GM21717 (cell line): Measurements from ENCODE around the gene FKBP2.
"Not testable (repeated sequence)": the region's sequence is repeated elsewhere in the genome, so short reads cannot be mapped to it uniquely, and the experiment has no call there.

Source experiments
- ATAC-seq: cut with Tn5 transposase; IDR thresholded peaks from one replicate; pipeline ENCODE4 v1.9.1; 2021; ENCODE audit warnings: mild to moderate bottlenecking, moderate library complexity; ENCODE audit not compliant: unreplicated experiment

Gene FKBP2

DNA sequence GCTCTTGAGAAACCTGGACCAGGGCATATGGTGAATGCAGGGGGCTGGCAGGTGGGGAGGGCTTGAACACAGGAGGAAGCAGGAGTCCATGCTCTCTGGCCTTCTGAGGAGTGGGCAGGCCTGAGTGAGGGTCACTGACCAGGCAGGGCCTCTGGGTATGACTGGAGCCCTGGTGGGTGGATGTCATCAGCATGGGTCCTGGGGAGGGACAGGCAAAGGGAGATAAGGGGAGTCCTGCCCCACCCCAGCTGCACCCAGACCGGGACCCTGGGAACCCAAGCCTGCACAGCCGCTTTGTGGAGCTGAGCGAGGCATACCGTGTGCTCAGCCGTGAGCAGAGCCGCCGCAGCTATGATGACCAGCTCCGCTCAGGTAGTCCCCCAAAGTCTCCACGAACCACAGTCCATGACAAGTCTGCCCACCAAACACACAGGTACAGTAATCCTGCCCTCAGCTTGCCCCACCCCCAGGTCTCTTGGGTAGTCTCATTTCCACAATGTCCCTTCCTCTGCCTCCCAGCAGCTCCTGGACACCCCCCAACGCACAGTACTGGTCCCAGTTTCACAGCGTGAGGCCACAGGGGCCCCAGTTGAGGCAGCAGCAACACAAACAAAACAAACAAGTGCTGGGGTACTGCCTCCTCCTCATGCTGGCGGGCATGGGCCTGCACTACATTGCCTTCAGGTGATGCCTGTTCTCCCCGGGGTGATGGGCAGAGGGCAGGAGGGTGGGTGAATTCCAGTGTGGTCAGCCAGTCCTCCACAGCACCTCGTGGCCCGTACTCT is 8.5 kb upstream of the FKBP2 start:
- no peak for ATAC-seq

DNA sequence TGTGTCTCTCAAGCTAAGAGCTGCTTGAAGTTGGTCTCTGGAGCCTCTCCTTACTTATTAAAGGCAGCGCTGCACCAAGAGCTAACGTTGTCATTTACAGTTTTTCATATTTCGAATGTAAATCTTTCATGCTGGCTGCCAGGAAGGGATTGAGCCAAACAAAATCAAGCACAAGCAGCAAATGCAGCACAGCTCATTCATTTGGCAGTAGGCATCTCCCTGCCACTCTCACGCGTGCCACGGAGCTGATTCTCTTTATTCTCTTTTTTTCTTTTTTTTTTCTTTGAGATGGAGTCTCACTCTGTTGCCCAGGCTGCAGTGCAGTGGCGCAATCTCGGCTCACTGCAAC is 8.0 kb upstream of the FKBP2 start:
- ATAC-seq = no peak

DNA sequence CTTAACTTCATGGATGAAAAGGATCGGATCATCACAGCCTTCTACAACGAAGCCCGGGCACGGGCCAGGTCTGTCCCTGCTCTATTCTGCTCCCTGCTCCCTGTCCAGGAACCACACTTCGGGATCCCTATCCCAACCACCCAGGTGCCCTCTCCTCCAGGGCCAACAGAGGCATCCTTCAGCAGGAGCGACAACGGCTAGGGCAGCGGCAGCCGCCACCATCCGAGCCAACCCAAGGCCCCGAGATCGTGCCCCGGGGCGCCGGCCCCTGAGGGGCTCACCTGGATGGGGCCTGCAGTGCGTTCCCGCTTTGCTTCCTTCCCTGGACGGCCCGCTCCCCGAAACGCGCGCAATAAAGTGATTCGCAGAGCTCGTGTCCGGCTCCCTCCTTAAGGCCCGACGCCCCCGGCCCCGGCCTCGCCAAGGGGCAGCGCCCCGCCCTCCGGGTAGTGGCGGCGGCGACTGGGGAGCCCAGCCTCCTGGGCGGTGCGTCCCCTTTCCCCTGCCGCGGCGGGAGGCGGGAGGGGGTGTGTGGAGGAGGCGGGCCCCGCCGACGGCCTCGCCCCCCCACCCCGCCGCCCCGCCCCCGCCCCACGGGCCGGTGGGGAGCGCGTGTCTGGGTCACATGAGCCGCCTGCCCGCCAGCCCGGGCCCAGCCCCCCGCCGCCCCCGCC is 6.8 kb upstream of the FKBP2 start, which contains the start of gene VEGFB:
VEGFB (plus strand) TSS at position 672 of the 674 bp plus-strand sequence. CDS start 250 bp downstream, outside the sequence.
- no peak for ATAC-seq

DNA sequence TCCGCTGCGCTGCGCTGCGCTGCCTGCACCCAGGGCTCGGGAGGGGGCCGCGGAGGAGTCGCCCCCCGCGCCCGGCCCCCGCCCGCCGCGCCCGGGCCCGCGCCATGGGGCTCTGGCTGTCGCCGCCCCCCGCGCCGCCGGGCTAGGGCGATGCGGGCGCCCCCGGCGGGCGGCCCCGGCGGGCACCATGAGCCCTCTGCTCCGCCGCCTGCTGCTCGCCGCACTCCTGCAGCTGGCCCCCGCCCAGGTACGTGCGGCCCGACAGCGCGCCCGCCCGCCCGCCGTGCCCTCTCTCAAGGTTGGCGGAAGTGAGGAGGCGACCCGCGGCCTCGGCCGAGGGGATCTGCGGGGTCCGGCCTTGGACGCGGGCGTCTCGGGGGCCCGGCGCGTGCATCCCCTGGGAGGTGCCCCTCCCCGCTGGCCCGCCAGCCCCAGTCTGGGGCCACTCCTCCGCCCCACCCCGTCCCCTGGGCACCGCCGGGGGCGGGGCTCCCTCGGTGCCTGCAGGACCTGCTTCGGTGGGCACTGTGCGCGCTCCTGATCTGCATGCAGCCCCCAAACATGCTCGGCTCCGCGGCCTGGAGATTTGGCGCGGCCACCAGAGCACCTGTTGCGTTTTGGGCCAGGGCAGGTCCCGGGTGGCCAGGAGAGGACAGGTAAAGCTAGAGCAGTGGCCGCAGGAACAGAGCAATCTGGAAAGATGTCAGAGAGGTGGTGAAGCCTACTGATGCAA is 6.1 kb upstream of the FKBP2 start:
- ATAC-seq = no peak

DNA sequence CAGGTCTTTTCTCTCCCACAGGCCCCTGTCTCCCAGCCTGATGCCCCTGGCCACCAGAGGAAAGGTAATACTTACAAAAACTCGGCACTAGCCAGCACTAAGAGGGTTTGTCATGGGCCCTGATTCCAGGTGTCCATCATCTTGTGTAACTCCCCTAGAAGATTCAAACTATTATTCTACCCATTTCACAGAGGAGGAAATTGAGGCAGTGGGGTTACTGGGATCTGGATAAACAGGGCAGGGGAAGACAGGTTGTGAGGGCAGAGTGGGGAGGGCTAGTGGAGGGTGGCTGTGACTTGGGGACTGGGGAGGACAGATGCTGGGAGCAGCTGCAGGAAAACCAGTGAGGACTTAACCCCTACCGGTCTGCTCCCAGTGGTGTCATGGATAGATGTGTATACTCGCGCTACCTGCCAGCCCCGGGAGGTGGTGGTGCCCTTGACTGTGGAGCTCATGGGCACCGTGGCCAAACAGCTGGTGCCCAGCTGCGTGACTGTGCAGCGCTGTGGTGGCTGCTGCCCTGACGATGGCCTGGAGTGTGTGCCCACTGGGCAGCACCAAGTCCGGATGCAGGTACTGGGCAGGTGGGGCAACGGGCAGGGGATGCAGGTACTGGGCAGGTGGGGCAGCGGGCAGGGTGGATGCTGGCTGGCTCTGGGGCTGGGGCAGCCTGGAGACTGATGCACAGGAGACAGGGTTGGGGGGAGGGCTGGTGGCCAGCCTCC is 5.3 kb upstream of the FKBP2 start:
- no peak for ATAC-seq

DNA sequence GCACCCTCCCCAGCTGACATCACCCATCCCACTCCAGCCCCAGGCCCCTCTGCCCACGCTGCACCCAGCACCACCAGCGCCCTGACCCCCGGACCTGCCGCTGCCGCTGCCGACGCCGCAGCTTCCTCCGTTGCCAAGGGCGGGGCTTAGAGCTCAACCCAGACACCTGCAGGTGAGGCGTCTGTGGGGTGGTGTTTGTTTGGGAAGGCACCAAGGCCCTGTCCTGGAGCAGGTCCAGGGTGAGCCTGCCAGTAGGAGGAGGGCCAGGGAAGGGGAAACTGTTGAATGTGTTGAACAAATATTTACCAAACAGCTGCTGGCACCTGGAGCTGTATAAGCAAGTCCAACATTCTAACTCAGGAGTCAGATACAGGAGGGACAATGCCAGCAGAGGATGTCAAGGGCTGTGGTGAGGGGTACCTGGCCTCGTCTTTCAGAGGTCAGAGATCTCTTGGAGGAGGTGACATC is 3.4 kb upstream of the FKBP2 start:
- ATAC-seq = no peak

DNA sequence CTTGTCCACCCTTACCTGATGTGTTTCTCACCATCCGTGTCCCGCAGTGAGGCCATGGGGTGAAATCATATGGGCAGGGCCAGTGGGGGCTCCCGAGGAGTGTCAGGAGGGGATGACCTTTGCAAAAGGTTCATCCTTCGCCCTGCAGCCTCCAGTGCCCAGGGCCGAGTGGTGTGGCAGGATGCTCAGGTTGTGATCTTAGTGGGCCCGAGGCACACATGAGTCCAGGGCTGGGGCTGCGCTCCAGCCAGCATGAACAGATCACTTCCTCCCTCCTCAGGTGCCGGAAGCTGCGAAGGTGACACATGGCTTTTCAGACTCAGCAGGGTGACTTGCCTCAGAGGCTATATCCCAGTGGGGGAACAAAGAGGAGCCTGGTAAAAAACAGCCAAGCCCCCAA is 2.8 kb upstream of the FKBP2 start:
- ATAC-seq = no peak

DNA sequence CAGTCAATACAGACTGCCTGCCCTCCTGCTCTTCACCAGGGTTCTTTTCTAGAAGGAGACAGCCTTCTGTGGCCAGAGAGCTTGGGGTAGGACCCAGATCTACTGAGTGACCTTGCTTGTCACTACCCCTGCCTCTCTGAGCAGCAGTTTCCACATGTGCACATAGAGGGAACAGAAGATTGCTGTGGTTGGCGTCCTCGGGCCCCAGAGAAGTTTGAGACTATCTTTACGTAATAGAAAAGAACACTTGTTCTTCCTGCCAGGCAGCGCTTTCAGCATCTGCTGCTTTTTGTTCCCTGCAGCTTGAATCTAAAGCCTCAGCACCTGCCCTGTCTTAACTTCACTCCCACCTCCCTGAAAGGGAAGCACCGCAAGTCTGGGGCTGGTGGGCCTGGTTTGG is 1.9 kb upstream of the FKBP2 start:
- no peak for ATAC-seq

DNA sequence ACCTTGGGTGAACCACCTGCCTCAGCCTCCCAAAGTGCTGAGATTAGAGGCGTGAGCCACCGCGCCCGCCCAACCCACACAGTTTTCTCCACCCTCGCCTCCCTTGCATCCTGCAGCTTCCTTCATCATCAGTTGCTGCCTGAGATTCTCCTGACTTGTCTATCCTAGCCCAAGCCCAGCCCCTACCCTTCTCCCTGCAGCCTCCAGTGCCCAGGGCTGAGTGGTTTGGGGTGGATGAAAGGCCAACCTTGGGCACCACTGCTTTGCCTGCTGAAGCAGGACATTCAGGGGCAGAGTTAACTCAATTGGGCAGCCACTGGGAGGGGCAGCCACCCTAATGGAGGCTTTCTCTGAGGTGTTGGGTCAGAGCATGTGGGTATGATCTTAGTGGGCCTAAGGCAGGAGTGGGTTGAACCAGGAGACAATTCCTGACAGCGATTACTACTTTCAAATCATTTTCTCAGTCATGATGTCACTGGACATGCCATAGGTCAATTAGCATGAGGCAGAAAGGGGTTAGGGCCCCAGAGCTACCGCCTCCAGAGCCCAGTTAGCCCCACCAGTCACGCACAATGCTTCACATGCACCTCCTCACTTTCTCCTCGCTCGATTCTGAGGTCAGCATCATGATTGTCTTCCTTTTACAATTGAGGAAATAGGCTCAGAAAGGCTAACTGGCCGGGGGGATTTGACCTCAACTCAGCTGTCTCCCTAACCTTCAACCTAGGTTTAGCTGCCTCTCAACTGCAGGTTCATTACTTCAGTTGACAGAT is 1.0 kb upstream of the FKBP2 start:
- no peak for ATAC-seq

DNA sequence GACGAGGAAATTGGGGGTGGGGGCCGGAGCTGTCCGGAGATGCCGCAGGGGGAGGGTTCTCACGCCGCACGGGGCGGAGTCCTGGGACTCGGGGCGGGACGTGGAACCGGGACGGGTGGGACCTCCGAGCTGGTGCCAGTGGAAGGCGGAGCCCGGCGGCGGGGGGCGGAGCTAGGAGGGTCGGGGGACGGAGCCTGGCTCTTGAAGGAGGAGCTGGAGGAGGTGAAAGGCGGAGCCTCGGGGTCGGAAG is 271 bp downstream of the FKBP2 start:
- peak; percentile 49 for ATAC-seq

DNA sequence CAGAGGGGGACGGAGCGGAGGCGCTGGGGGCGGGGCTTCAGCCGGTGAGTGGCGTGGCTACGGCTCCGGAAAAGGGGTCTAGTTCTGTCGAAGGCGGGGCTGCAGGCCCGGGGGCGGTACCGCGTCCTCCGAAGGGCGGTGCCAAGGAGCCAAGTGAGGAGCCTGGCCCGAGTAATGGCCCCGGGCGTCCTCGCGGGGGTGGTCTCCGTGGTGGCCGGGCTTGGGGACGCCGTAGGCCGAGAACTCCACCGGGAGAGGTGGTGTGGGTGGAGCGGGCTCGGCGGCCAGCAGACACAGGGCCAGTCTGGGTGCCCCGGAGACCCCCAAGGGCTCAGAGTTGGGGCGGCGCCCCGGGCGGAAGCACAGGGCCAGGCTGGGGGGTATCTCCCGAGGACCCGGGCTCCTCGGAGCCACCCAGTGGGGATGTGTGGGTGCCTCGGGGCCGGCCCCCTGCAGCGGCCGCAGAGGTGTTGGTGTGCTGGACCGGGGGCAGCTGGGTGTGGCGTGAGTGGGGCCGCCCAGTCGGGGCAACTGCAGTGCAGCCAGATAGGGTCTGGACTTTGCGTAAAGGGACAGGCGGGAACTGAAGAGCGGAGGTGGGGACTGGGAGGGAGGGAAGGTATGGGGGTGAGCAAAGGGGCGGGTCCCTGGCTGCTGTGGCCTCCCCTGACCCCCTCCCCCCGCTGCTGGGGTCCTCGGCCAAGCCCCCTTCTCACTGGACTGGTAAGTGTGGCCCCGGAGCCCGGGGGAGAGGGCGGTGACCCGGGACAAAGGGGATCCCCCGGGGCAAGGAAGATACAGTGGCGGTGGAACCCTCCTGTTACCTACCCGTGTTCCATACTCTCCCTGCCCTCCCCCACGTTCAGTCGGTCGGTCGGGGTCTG is 838 bp downstream of the FKBP2 start:
- peak; percentile 44 for ATAC-seq

DNA sequence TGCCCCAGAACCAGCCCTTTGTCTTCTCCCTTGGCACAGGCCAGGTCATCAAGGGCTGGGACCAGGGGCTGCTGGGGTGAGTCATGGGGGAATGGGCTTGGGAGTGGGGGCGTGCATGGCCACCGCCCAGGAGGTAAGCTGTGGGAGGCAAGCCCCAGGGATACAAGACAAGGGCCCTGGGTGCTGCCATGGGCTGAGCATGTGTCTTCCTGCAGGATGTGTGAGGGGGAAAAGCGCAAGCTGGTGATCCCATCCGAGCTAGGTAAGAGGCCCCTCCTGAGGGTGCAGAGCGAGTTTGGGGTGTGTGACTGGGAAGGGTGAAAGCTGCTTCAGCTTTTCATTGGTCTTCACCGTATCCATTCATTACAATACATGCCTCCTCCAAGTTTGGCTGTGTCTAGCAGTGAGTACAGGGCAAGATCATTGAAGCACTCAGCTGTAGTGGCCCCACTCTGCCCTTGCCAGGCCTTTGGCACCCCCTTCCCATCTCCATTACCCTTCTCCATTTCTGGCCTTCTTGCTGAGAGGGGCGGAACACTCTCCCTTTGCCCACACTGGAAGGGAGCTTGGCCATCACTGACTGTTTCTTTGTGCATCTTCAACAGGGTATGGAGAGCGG is 2.5 kb downstream of the FKBP2 start:
- no peak for ATAC-seq

DNA sequence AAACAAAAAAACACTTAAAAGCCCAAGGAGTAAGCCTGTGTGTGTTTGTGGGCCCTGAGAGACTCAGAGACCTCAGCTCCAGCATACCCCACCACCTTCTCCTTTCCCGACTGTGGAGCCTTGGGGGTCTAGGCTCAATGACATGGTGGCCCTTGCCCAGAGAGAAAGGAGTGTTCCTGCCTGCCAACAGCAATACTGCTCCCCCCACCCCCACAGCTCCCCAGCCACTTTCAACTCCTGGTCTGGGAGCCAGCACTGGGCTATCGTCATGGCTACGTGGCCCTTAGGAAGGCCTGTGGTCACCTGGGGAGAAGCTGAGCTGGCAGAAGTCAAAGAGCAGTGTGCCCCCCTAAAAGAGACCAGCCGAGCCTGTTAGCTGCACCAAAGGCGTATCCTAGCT is 3.2 kb downstream of the FKBP2 start:
- ATAC-seq = no peak

DNA sequence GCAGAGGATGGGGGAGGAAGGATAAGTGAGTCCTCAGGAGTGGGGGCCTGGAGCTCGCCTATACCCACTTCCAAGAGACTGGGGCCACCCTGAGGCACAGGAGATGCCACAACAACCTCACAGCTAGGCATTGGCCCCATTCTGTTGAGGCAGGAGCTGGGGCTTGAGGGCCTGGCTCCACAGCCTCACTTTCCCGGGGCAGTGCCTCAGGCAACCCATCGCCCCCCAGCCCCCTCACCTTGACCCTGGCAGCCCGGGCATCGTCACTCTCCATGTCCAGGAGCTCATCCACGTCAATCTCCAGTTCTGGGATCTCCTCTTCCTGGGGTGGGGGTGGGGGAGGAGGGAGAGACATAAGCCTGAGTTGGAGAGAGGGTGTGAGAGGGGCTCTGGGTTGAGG is 4.1 kb downstream of the FKBP2 start:
- no peak for ATAC-seq

DNA sequence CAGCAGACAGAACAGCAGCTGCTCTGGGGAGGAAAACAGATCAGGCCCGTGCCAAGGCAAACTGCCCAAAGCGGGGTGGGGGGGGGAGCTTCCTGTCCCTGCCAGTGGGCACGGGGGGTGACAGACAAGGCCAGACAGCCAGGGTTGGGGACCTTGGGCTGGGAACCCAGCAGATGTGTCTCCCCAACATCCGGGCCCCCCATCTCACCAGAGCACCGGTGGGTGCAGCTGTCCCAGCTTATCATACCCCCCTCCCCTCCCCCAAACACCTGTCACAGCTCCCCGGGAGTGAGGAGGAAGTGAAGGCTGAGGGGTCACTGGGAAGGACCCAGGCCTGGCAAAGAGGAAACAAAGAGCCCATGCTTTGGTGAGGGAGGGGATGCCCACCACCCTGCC is 4.5 kb downstream of the FKBP2 start:
- no peak for ATAC-seq

DNA sequence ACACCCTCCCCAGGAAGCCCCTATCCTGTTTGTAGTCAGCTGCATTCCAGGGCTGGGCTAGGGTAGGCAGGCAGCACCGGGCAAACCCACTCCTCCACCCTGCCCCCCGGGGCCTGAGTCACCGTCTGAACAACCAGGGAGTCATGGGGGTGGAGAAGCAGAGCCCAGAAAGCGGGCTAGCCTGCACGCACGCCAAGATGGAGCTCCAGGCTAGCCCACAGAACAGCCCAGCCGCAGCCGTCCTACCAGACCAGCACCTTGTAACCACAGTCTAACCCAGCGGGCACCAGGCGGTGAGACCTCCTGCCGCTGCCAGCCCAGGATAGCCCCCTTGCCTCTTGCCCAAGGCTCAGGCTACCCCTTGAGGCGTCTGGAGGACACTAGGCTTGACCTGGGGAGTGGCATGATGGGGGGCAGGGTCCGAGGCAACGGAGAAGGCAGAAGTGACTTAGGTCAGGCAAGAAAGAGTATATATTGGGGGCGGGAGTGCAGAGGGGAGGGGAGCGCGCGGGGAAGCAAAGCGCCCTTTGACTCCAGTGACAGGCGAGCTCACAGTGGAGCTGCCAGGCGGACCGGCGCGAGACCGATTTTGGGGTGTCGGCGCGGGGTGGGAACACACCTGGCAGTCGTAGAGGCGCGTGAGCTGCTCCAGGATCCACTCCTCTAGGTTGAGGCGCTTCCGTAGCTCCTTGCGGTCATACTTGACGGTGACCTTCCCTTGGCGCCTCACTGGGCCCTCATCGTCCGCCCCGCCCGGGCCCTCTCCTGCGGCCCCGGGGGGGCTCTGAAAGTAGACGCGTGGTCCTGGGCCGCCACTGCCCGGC is 5.1 kb downstream of the FKBP2 start:
- no peak for ATAC-seq

DNA sequence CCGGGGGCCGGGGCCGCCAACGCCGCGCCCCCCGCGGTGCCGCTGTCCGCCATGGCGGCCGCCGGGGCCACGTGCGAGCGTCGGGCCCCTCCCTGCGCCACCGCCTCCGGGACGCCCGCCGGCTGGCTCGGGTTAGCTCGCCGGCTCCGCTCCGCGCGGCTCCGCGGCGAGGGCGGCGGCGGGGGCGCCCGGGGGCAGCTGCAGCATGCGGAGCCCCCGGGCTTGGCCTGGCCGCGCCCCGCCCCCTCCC is 5.7 kb downstream of the FKBP2 start:
- ATAC-seq = not testable (repeated sequence)

DNA sequence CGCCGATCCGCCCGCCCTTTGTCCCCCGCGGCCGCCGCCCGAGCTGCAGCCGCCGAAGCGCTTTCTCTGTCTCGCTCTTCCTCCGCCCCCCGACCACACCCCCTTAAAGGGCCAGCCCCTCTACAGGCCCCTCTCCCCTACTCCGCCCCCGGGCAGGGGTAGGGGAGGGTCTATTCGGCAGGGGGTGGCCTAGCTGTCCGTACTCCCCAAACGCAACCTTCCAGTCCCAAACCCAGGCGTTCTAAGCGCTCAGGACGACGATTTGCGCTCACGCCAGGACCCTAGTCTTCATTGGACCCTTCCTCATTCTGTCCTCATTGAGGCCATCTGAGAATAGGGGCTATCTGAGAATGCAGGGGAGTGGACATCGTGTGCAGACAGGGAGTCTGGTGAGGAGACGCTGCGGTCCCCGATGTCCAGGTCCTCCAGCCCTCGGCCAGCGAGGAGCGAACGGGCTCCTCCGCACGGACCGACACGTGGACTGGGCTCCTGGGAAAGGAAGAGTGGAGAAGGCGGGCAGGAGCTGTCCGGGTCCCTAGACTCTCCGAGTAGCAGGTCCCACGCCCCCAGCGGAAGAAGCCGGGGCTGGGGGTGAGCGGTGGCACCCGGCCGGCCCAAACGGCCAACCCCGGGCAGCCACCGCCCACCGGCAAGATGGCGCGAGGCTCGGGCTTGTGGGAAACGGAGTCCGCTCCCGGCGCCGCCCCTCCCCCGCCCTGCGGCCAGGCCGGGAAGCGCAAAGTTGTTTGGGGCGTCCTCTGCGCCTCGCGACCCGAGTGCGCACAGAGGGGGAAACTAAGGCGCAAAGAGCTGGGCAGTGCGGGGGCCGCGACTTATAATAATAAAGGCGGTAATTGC is 6.2 kb downstream of the FKBP2 start, which contains the start of gene PPP1R14B:
PPP1R14B (minus strand) TSS at position 73 of the 858 bp plus-strand sequence. CDS start 270 bp downstream, outside the sequence.
- no peak for ATAC-seq
